HepG2 (cell line): ENCODE measurements around the gene ZBP1. TPM values are rescaled to one million over a fixed set of nuclear protein-coding genes. Genes with fewer than 3 reads are reported as not detected.

Experiments
- ATF7-NPFF ChIP-seq: sonication (generic); formaldehyde crosslinking; IDR thresholded peaks from 2 replicates; pipeline ENCODE4 v1.8.1; 2023; ENCODE audit warnings: mild to moderate bottlenecking, low read depth, missing genetic modification reagents, moderate library complexity
- CEBPG ChIP-seq: IDR thresholded peaks from 2 replicates; pipeline ENCODE4 v1.6.1; 2016
- CREB1 ChIP-seq, 2 experiments: fragments of 450-650 bp in 1 of 2; IDR thresholded peaks; 2 replicates each; pipeline ENCODE4 v1.6.1; 2016 to 2017; ENCODE audit warnings: control low read depth in 1 of 2, mild to moderate bottlenecking in 1 of 2, missing compliant biosample characterization in 1 of 2, missing genetic modification characterization in 1 of 2
- ELF1 ChIP-seq: sonication (generic); formaldehyde crosslinking; IDR thresholded peaks from 2 replicates; pipeline ENCODE4 v1.4.0; 2020; ENCODE audit warnings: missing genetic modification reagents
- FLYWCH1 ChIP-seq: sonication (generic); formaldehyde crosslinking; IDR thresholded peaks from 2 replicates; pipeline ENCODE4 v1.8.1; 2023; ENCODE audit warnings: mild to moderate bottlenecking, missing genetic modification reagents
- FOXC1 ChIP-seq: sonication (generic); formaldehyde crosslinking; IDR thresholded peaks from 2 replicates; pipeline ENCODE4 v1.8.0; 2022; ENCODE audit warnings: mild to moderate bottlenecking, missing genetic modification reagents, borderline replicate concordance
- GABPA ChIP-seq, 2 experiments: IDR thresholded peaks; 2 replicates each; pipeline ENCODE4 v1.6.1; 2011 to 2016; ENCODE audit warnings: low read depth in 2 of 2, low read length in 1 of 2, missing biosample characterization in 1 of 2, missing genetic modification characterization in 1 of 2
- HMGA1 ChIP-seq: sonication (generic); formaldehyde crosslinking; conservative IDR thresholded peaks from 2 replicates; pipeline ENCODE4 v1.4.0; 2020; ENCODE audit warnings: missing genetic modification reagents
- HNF4A ChIP-seq: sonication (generic); formaldehyde crosslinking; IDR thresholded peaks from 2 replicates; pipeline ENCODE4 v1.4.0; 2020; ENCODE audit warnings: missing genetic modification reagents
- MATR3 ChIP-seq: sonication (generic); formaldehyde crosslinking; IDR thresholded peaks from 2 replicates; pipeline ENCODE4 v1.4.0; 2020; ENCODE audit warnings: missing genetic modification reagents
- NFYB ChIP-seq: sonication (generic); formaldehyde crosslinking; IDR thresholded peaks from 2 replicates; pipeline ENCODE4 v1.4.0; 2020; ENCODE audit warnings: missing genetic modification reagents
- NKX3-1 ChIP-seq: sonication (generic); formaldehyde crosslinking; IDR thresholded peaks from 2 replicates; pipeline ENCODE4 v1.5.0; 2020; ENCODE audit warnings: missing genetic modification reagents
- RERE ChIP-seq: IDR thresholded peaks from 2 replicates; pipeline ENCODE4 v1.6.1; 2016; ENCODE audit warnings: low read depth, missing genetic modification reagents, missing compliant biosample characterization
- SRSF4 ChIP-seq: fragments of 200-400 bp; formaldehyde crosslinking; IDR thresholded peaks from one replicate; pipeline ENCODE4 v1.6.1; 2018; ENCODE audit warnings: mild to moderate bottlenecking, low read depth, low read length, moderate library complexity; ENCODE audit not compliant: poor library complexity, severe bottlenecking
- ZFP37 ChIP-seq: sonication (generic); formaldehyde crosslinking; IDR thresholded peaks from 2 replicates; pipeline ENCODE4 v1.4.0; 2020; ENCODE audit warnings: missing genetic modification reagents, borderline replicate concordance
- ZNF180 ChIP-seq: sonication (generic); formaldehyde crosslinking; IDR thresholded peaks from 2 replicates; pipeline ENCODE4 v1.4.0; 2020; ENCODE audit warnings: low read depth, missing genetic modification reagents, borderline replicate concordance
- ZNF207 ChIP-seq: fragments of 450-650 bp; IDR thresholded peaks from 2 replicates; pipeline ENCODE4 v1.6.1; 2016; ENCODE audit warnings: antibody characterized with exemption, borderline replicate concordance
- ZNF3 ChIP-seq: IDR thresholded peaks from 2 replicates; pipeline ENCODE4 v1.7.0; 2017; ENCODE audit warnings: inconsistent platforms
- ZNF547 ChIP-seq: sonication (generic); formaldehyde crosslinking; IDR thresholded peaks from 2 replicates; pipeline ENCODE4 v1.5.1; 2020; ENCODE audit warnings: mild to moderate bottlenecking, missing genetic modification reagents
- polyA plus RNA-seq, 8 experiments: library from polyadenylated mRNA; depleted of rRNA in 3 of 8; stranded (reverse) in 7 of 8; unstranded in 1 of 8; fragments of >200 nt; fragmentation: Illumina TruSeq in 4 of 8; extraction: Trizol in 4 of 8; gene quantifications; 2 replicates each; pipeline versions ENCODE4 v1.2.1 to v1.2.3, GENCODE V29; 2011 to 2016; ENCODE audit warnings: low read depth in 4 of 8, missing spikeins in 1 of 8, mixed read lengths in 1 of 8; ENCODE audit not compliant: insufficient read depth in 1 of 8
- total RNA-seq, 5 experiments: library from RNA; depleted of rRNA; stranded (reverse); fragments of >200 nt; fragmentation: Illumina TruSeq; extraction: Trizol; gene quantifications; 2 replicates each; pipeline ENCODE4 v1.2.3, GENCODE V29; 2016; ENCODE audit warnings: low read depth in 1 of 5
- TF ChIP-seq, protein P1 (sequence below): IDR thresholded peaks from 2 replicates; pipeline ENCODE4 v1.6.1; 2012; ENCODE audit warnings: low read length, improper control_type of control experiment

ZBP1 gene
- total and polyA plus RNA-seq, 2 of the 13 experiments (the other 11 are each of a cell fraction or from before 2014, with no cell fraction given): not detected

DNA sequence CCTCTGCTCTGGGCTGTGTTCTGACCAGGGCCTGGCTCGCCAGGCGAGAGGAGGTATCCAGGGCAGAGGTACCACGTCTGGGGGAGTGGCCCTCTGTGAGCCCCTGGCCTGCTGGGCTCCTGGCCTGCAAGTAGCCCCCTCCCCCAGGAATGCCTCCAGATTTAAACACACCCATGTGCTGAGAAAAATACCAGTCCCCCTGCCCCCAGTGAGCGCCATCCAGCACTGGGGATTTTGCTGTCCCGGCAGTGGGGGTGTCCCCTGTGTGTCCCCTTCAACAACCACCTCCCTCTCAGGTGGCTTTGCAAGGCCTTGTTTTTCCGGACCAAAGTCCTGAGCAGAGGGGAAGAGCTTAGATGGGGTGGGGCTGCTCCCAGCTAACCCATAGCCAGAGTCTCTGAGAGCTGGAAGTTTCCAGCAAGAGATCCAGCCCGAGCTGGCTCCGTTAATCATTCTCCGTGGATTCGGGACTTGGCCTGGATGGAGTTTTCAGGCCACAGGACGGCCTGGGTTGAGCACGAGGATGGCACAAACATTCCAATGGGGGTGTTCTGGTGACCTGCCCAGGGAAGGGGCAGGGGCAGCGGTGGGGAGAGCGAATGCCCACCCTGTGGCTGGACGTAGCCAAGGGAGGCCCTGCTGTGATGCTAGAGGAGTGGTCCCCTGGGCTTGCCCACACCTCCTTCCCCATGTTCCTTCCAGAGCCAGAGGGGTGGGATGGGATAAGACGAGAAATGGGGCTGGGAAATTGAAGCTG lies 30.3 kb downstream of the ZBP1 start (continued):
- TF ChIP-seq, protein P1, sequence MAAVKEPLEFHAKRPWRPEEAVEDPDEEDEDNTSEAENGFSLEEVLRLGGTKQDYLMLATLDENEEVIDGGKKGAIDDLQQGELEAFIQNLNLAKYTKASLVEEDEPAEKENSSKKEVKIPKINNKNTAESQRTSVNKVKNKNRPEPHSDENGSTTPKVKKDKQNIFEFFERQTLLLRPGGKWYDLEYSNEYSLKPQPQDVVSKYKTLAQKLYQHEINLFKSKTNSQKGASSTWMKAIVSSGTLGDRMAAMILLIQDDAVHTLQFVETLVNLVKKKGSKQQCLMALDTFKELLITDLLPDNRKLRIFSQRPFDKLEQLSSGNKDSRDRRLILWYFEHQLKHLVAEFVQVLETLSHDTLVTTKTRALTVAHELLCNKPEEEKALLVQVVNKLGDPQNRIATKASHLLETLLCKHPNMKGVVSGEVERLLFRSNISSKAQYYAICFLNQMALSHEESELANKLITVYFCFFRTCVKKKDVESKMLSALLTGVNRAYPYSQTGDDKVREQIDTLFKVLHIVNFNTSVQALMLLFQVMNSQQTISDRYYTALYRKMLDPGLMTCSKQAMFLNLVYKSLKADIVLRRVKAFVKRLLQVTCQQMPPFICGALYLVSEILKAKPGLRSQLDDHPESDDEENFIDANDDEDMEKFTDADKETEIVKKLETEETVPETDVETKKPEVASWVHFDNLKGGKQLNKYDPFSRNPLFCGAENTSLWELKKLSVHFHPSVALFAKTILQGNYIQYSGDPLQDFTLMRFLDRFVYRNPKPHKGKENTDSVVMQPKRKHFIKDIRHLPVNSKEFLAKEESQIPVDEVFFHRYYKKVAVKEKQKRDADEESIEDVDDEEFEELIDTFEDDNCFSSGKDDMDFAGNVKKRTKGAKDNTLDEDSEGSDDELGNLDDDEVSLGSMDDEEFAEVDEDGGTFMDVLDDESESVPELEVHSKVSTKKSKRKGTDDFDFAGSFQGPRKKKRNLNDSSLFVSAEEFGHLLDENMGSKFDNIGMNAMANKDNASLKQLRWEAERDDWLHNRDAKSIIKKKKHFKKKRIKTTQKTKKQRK: no peak
- TF ChIP-seq HNF4A (CRISPR knock-in tag): peak; percentile 93
- peak; percentile 54; the same call in 1 of the 2 replicates for TF ChIP-seq CEBPG (CRISPR knock-in tag)
- no peak; the same call in 1 of the 2 replicates for TF ChIP-seq NFYB
- no peak for TF ChIP-seq NKX3-1 (CRISPR knock-in tag)
- TF ChIP-seq ELF1: peak; percentile 66
- no peak for TF ChIP-seq CREB1 (IDR thresholded peaks at IDR 0.05)
- TF ChIP-seq CREB1 (CRISPR knock-in tag; IDR thresholded peaks at IDR 0.05): no peak
- no peak for TF ChIP-seq FLYWCH1 (CRISPR knock-in tag)
- no peak for TF ChIP-seq GABPA (IDR thresholded peaks at IDR 0.05; ENCODE audit: low read depth, low read length)
- TF ChIP-seq GABPA (CRISPR knock-in tag; IDR thresholded peaks at IDR 0.05; ENCODE audit: low read depth): peak; percentile 73; the same call in 1 of the 2 replicates
- peak; percentile 24; the same call in 1 of the 2 replicates for TF ChIP-seq ZFP37
- no peak for TF ChIP-seq RERE (CRISPR knock-in tag)
- no peak for TF ChIP-seq ATF7-NPFF (CRISPR knock-in tag)
- TF ChIP-seq ZNF3 (CRISPR knock-in tag): no peak
- TF ChIP-seq ZNF180 (CRISPR knock-in tag): no peak
- no peak for TF ChIP-seq HMGA1 (CRISPR knock-in tag)
- no peak for TF ChIP-seq MATR3 (CRISPR knock-in tag)
- TF ChIP-seq FOXC1: peak; percentile 69
- TF ChIP-seq ZNF207: no peak
- TF ChIP-seq ZNF547 (CRISPR knock-in tag): no peak
- TF ChIP-seq SRSF4: no peak
